ENCODE measurements around the gene SPRR5.

- TF ChIP-seq CTCF (conservative IDR thresholded peaks at IDR 0.05; ENCODE audit: low read depth, low read length) (no peak), EZH2 (IDR thresholded peaks at IDR 0.05; ENCODE audit: borderline replicate concordance, low read depth, low read length, poor library complexity, severe bottlenecking) (no peak)
These were observed 50.9 kb downstream of the SPRR5 start for GRCh38 chr1:152997901-152998300.

Measured in A673 (cell line).